ENCODE data around the gene OR6T1. TPM values are rescaled to one million over a fixed set of nuclear protein-coding genes. Genes with fewer than 3 reads are reported as not detected.

OR6T1 gene
- polyA plus RNA-seq, 1 donor (not counting 4 experiments of a cell fraction or from before 2014, with no cell fraction given), result not detected

DNA sequence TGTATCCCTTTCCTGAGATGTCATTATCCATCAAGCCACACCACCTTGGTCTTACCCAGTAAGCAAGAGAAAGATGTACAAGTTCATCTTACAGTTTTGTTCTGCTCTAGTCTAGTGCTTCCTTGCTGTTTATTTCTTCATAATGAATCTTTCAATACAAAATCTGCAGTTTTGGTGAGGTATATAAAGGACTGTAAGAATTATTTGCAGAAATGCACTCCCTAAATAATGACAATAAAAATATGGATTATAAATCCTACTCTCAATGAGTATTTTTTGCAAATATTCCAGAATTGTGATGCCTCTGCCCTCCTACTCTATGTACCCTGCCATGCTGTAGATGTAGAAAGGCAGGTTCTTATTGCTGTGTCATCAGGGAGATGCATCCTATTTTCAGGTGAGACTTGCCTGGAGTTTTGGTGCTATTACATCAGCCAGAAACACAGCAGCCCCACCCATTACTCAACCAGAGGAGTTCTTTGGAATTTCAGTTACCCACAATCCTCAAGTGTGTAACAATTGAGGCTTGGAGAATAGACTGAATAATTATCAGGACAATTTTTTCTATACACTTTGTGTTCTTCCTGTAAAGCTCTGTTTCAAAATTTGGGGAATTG is 34.2 kb upstream of the OR6T1 start, which contains the start of gene OR10S1:
Gene OR10S1 (minus strand): TSS at position 51 of the 617 bp plus-strand sequence. CDS start 117 bp downstream, outside the sequence.
- Histone ChIP-seq H3K4me3 (ENCODE audit: control insufficient read depth in 2 of 3, extremely low read depth in 1 of 3, insufficient read depth in 2 of 3, low read depth in 1 of 3, low read length in 3 of 3) (no peak within 1 kb of the TSS), H3K27ac (ENCODE audit: control insufficient read depth, insufficient read depth, low read length) (peak within 1 kb of the TSS; percentile 73), H3K36me3 (ENCODE audit: control insufficient read depth in 2 of 2, extremely low read depth in 1 of 2, insufficient read depth in 2 of 2, low read length in 2 of 2) (no peaks in the 10 kb centered on the region), H4K20me1 (ENCODE audit: control insufficient read depth, extremely low read depth, insufficient read depth, low read length) (no peaks in the 10 kb centered on the region), H3K4me1 (ENCODE audit: control insufficient read depth, extremely low read depth, insufficient read depth, low read length) (peaks cover 31% of the 10 kb centered on the region), H3K79me2 (ENCODE audit: control insufficient read depth, insufficient read depth, low read length) (no peaks in the 10 kb centered on the region), H3K9me3 (ENCODE audit: control insufficient read depth, low read depth, low read length) (no peaks in the 10 kb centered on the region), H3K9me1 (ENCODE audit: control insufficient read depth, extremely low read depth, insufficient read depth, low read length) (no peaks in the 10 kb centered on the region), H3K9ac (ENCODE audit: control insufficient read depth, extremely low read depth, insufficient read depth, low read length) (peak within 1 kb of the TSS; percentile 5), H2AFZ (ENCODE audit: control insufficient read depth, low read length) (no peak within 1 kb of the TSS), H3K4me2 (ENCODE audit: control insufficient read depth, extremely low read depth, insufficient read depth, low read depth, low read length) (peak within 1 kb of the TSS; percentile 8), H3K27me3 (ENCODE audit: control insufficient read depth, extremely low read depth, insufficient read depth, low read length) (no peaks in the 10 kb centered on the region)
- DNase-seq (ENCODE audit: low read depth, low spot score) (peak; percentile 71), FAIRE-seq (peak; percentile 70)
- dilution Hi-C loops (cut with MboI; ENCODE audit: extremely low pct_ligation_motif_present, low sequenced_read_pairs), result no loop called here
- TF ChIP-seq CTCF (optimal IDR thresholded peaks at IDR 0.05 in 1 of 3, IDR thresholded peaks at IDR 0.05 in 1 of 3, conservative IDR thresholded peaks at IDR 0.05 in 1 of 3; ENCODE audit: extremely low read depth in 1 of 3, insufficient read depth in 2 of 3, low read length in 3 of 3) (no peak), EZH2 (IDR thresholded peaks at IDR 0.05; ENCODE audit: low read length) (no peak)

- Histone ChIP-seq H3K4me3 (ENCODE audit: control insufficient read depth in 2 of 3, extremely low read depth in 1 of 3, insufficient read depth in 2 of 3, low read depth in 1 of 3, low read length in 3 of 3) (no peak overlapping the region), H3K27ac (ENCODE audit: control insufficient read depth, insufficient read depth, low read length) (peak overlapping the region; percentile 73), H4K20me1 (ENCODE audit: control insufficient read depth, extremely low read depth, insufficient read depth, low read length) (no peaks in the 10 kb centered on the region), H2AFZ (ENCODE audit: control insufficient read depth, low read length) (no peak overlapping the region), H3K9me1 (ENCODE audit: control insufficient read depth, extremely low read depth, insufficient read depth, low read length) (no peaks in the 10 kb centered on the region), H3K4me2 (ENCODE audit: control insufficient read depth, extremely low read depth, insufficient read depth, low read depth, low read length) (no peak overlapping the region), H3K9me3 (ENCODE audit: control insufficient read depth, low read depth, low read length) (no peaks in the 10 kb centered on the region), H3K4me1 (ENCODE audit: control insufficient read depth, extremely low read depth, insufficient read depth, low read length) (peaks cover 31% of the 10 kb centered on the region), H3K9ac (ENCODE audit: control insufficient read depth, extremely low read depth, insufficient read depth, low read length) (peak overlapping the region; percentile 5), H3K79me2 (ENCODE audit: control insufficient read depth, insufficient read depth, low read length) (no peaks in the 10 kb centered on the region), H3K36me3 (ENCODE audit: control insufficient read depth in 2 of 2, extremely low read depth in 1 of 2, insufficient read depth in 2 of 2, low read length in 2 of 2) (no peaks in the 10 kb centered on the region), H3K27me3 (ENCODE audit: control insufficient read depth, extremely low read depth, insufficient read depth, low read length) (no peaks in the 10 kb centered on the region)
- no peak for TF ChIP-seq CTCF (optimal IDR thresholded peaks at IDR 0.05 in 1 of 3, IDR thresholded peaks at IDR 0.05 in 1 of 3, conservative IDR thresholded peaks at IDR 0.05 in 1 of 3; ENCODE audit: extremely low read depth in 1 of 3, insufficient read depth in 2 of 3, low read length in 3 of 3)
- TF ChIP-seq EZH2 (IDR thresholded peaks at IDR 0.05; ENCODE audit: low read length), result no peak
- dilution Hi-C loops (cut with MboI; ENCODE audit: extremely low pct_ligation_motif_present, low sequenced_read_pairs), result no loop called here
- DNase-seq (ENCODE audit: low read depth, low spot score) (no peak), FAIRE-seq (no peak)
These were observed 33.3 kb upstream of the OR6T1 start for GRCh38 chr11:123976770-123977560.
